Vagina (tissue), 2 donors: ENCODE results near the gene ELAVL1.

Source experiments
- CTCF ChIP-seq, 3 experiments: fragments of 450-650 bp in 2 of 3; fragments of 200-600 bp in 1 of 3; sonication (generic) in 1 of 3; IDR thresholded peaks; one replicate each; pipeline ENCODE4 v1.5.1; 2017 to 2019; ENCODE audit warnings: antibody characterized with exemption in 3 of 3, mild to moderate bottlenecking in 2 of 3, moderate library complexity in 2 of 3
- POLR2A ChIP-seq, 2 donors: fragments of 450-650 bp; IDR thresholded peaks; one replicate each; pipeline ENCODE4 v1.6.1; 2017; ENCODE audit warnings: antibody characterized with exemption in 2 of 2, mild to moderate bottlenecking in 2 of 2, moderate library complexity in 2 of 2

DNA sequence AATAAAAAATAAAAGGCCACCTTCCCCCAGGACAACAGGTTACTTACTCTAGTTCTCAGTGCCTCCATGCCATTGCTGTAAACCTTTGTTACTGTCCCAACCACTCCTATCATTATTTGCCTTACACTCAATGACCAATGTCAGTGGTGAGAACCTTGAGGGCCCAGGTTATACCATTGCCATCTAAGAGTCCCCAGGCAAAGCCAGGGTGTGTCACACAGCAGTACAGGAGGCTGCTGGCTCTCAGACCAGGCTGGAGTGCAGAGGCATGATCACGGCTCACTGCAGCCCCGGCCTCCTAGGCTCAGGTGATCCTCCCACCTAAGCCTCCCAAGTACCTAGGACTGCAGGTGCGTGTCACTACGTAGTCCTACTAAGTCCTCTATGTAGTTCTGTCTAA lies 6.1 kb downstream of the ELAVL1 start:
- TF ChIP-seq CTCF (IDR thresholded peaks at IDR 0.05) (no peak), POLR2A (IDR thresholded peaks at IDR 0.05) (no peak)
